CD4-positive, alpha-beta T cell treated with Interleukin-12 subunit alpha and Interleukin-12 subunit beta, for 1 hour (primary cell): ENCODE data around the gene C1QL3.

Source experiments
- DNase-seq: peaks from one replicate; pipeline ENCODE4 v3.0.0-alpha.2; 2020

The C1QL3 gene

DNA sequence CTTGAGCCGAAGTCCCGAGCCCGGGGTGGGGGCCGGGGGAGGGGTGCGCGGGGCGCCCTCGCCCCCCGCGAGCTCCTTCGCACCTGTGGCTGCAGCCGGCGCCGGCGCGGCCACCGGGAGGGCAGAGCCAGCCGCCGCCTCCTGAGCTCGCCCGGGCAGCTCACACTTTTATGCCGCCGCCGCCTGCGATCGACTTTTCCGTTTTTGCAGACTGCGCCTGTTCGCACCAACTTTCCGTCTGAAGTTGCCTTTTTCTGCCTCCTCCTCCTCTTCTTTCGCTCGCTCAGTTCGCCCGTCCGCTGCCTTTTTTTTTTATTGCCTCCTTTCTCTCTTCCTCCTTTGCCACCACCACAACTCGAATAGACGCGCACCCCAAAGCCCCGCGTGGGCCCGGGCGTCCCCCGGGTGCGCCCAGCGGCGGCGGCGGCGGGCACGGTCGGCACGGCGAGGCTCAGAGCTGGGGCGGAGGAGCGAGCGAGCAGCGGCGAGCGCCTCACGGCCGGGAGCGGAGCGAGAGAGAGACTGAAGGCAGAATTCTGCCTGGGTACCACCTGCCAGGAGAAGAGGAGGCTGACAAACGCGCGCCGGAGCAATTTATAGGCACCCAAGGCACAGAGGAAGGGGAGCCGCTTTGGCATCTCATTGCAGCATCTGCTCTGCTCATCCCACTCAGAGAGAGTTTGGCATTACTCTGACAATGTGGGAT, at the start of gene C1QL3:
Gene C1QL3, minus strand, starts transcription at position 569 of the 706 bp plus-strand sequence. CDS start 814 bp downstream, outside the sequence.
- peak; percentile 2 for DNase-seq

DNA sequence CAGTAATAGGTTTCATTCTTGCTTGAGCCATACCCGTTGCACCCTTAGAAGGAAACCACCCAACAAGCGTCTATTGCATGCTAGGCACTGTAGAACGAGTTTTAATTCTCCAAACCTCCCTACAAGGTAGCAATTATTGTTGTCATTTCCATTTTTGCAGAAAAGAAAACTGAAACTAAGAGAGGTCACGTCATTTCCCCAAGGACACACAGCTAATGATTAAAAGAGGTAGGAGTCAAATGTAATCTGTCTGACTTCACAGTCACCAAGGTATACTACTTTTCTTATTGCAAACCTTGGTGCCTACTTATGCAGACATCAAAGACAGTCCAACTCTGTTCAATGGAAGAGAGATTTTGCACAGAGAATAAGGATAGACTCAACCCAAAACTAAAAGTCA, 49.1 kb upstream of the C1QL3 start:
- DNase-seq = no peak

DNA sequence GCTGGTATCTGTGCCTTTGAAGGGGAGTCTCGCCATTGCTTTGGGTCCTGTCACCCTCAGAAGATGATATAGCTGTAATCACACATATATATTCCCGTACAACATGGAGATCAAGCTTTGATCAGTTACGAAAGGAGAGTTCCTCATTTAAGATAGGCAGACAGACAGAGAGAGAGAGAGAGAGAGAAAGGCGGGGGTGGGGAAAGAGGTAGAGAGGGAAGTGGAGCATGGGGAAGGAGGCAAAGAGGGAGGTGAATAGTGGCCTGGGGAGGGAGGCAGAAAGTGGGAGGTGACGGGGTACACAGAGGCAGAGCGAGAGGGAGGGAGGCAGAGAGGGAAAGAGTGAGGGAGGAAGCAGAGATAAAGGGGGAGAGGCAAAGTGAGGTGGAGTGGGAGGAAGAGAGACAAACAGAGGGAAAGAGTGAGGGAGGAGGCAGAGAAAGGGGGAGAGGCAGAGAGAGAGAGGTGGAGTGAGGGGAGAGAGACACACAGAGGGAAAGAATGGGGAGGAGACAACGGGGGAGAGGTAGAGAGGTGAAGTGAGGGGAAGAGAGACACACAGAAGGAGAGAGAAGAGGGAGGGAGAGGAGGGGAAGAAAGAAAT, 44.6 kb upstream of the C1QL3 start:
- no peak for DNase-seq

DNA sequence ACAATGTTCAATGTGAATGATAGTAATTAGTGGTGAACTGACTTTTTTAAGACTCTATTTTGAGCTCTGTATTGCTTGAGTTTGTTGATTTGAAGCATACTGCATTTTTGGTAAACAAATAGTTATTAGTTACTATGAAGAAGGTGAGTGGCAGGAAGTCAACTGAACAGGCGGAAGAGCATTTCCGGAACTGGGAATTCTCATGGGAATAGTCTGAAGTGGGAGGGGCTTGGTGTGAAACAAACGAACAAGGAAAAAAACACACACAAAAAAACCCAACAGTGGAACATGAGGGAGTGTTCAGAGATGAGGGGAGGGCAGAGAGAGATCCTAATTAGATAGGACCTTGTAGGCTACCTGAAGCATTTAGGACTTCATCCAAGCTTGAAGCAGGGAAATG, 43.9 kb upstream of the C1QL3 start:
- no peak for DNase-seq

DNA sequence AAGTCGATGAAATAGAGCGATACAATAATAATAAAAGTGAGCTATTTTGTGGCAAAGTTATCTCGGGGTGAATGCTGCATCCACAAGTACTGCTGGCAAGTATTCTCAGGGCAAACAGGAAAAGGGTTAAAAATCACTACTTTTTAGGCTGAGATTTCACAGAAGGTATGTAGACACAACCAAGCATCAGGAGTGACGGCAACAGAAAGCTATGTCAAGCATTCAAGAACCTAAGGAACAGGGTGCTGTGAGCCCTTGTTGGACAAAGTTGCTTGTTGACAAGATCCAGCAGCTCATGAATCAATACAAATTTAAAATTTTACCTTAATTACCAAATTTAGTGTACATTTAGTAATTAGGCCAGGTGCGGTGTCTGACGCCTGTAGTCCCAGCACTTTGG, 41.2 kb upstream of the C1QL3 start:
- no peak for DNase-seq

DNA sequence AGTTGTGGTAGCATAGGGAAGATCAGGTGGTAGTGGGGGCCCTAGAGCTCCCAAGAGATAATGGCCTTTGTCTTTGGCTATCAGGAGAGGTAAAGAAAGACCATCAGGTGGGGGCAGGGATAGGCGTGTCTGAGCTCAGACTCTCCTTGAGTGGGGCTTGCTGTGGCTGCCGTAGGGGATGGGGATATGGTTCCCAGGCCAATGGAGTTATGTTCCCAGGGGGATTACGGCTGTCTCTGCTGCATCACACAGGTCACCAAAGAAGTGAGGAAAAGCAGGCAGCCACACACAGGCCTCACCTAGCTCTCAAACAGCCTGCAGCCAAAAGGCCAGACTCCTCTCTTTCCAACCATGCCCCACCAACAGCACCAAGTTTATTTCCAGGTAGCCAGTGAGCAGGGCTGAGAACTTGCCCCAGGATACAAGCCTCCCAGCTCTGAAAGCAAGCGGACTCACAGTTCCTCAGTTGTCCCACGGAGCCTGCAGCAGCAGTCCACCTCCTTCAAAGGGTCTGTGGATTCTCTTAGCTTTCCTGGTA, 37.6 kb upstream of the C1QL3 start:
- no peak for DNase-seq

DNA sequence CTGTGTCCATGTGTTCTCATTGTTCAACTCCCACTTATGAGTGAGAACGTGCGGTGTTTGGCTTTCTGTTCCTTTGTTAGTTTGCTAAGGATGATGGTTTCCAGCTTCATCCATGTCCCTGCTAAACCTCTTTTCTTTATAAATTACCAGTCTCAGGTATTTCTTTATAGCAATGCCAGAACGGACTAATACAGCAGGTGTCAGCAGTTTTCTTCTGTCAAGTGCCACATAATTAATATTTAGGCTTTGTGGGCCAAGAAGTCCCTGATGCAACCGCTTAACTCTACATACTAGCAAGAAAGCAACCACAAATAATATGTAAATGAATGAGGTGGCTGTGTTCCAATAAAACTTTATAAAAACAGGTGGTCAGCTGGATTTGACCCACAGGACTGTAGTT, 26.3 kb upstream of the C1QL3 start:
- no peak for DNase-seq

DNA sequence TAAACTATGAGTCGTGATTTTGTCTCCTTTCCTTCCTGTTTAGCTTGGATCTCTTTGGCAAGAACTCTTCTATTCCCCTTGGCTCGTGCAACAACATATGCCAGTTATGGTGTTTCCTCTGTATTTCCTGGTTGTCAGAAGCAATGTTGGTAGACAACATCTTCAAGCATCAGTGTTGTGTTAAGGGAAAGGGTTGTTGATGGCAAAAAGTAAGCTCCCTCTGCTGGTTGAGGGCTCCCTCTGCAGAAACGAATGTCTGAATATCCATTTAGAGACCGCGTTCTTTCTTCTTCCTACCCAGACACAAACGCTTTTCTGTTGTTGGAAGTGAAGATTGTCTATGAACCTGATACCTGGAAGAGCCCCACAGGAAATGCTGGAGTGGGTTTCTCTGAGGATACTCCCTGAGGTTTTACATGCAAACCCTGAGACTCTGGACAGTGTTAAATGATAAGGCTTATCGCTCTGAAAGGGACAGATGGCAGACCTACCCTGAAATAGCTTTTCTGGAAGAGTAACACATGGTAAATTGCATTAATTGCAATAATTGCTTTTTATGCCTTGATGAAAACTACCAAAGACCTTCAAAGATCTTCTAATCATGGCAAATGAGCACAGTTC, 23.5 kb upstream of the C1QL3 start:
- peak; percentile 15 for DNase-seq

DNA sequence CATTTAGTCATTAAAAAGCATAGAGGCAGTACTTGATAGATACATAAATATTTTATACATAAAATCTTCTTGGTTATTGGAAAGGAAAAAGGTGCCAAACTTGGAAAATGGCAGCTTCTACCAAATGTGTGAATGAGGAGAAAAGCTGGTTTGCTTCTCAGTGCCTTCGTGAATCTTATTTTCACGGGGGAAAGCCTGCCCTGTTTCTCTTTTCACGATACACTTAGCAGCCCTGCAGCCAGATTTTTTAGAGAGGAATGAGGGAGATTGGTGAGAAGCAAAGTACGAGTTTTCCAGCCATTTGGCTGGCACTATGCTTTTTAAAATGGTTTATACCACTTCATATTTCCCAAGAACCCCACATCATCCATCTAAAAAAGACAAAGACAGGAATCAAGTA, 22.9 kb upstream of the C1QL3 start:
- no peak for DNase-seq

DNA sequence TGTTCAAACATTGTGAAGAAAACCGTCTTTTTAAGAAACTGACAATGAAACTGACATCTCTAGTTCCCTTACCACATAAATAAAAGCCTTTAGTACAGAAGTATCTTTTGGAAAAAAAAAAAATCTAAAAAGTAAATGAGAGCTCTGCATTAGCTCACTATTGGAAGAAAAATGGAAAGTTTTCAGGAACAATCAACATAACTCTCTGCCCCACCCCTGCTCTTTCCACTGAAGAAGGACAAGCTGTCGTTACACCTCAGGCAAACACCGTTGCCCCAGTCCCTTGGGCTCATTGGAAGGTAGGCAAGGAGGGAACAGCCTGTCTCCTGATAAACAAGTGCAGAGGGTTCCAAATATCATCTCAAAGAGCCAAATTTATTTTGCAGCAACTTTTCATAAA, 22.4 kb upstream of the C1QL3 start:
- DNase-seq = no peak

DNA sequence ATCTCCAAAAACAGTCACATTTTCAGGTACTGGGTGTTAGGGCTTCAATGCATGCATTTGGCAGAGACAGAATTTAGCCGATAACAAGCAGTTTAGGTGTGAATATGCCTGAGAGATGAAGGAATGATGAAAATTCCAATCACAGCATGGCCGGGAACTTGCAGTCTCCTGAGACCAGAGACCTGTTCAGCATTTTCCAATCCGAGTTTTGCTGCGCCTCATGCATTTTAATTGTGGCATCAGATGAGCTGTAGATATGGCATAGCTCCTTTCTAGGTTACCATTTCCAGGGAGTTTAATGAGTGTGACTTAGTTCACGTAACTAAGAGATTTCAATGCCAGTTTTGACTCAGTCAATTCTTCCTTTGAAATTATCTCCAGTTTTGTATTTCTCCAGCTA, 14.5 kb upstream of the C1QL3 start:
- no peak for DNase-seq

DNA sequence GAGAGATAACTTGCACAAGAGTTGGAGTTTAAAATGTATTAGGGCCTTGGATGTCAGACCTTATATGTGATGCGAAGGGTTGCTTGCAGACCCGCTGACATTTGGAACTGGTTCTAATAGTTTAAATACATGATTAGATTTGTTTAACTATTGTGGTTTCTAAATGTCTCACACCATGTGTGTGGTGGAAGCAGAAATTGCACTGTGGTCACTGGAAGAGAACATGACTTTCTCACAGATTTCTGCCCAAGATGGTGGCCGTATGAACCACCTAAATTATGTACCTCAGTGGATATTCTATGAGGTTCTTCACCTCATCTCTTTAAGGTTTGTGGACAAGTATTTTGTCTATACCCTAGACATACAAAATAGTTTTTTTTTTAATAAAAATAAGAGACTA, 8.2 kb upstream of the C1QL3 start:
- no peak for DNase-seq

DNA sequence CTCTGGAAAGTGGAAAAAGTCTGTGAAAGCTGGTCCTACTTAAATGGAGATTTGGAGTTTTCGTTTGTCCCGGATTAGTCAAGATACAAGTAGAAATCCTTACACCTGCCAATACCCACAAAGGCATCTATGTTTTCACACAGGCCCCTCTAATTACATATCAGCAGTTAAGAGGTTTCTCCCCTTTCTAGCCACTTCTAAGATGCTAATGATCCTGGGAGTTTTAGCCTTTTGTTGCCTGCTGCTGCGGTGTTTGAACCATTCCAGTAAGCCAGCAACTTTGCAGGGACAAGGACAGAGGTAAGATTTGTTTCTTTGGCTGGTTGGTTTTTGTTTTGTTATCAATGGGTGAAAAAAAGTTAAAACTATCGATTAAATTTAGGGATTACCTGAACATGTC, 5.8 kb upstream of the C1QL3 start:
- no peak for DNase-seq

DNA sequence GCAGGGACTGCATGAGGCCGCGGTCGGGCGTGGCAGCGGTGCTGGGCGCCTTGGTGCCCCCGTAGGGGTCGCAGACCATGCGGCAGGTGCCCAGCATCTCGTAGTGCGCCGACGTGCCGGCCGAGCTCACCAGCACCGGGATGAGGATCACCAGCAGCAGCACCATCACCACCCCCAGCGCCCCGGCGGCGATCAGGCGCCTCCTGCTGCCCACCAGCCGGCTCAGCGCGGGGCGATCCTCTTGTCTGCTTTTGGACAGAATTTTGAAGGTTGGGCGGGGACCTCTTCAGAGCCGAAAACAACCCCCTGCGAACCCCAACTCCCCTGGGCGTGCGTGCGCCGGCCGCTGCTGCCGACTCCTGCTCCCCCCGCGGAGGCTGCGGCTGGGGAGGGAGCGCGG, 779 bp downstream of the C1QL3 start:
- peak; percentile 10 for DNase-seq

DNA sequence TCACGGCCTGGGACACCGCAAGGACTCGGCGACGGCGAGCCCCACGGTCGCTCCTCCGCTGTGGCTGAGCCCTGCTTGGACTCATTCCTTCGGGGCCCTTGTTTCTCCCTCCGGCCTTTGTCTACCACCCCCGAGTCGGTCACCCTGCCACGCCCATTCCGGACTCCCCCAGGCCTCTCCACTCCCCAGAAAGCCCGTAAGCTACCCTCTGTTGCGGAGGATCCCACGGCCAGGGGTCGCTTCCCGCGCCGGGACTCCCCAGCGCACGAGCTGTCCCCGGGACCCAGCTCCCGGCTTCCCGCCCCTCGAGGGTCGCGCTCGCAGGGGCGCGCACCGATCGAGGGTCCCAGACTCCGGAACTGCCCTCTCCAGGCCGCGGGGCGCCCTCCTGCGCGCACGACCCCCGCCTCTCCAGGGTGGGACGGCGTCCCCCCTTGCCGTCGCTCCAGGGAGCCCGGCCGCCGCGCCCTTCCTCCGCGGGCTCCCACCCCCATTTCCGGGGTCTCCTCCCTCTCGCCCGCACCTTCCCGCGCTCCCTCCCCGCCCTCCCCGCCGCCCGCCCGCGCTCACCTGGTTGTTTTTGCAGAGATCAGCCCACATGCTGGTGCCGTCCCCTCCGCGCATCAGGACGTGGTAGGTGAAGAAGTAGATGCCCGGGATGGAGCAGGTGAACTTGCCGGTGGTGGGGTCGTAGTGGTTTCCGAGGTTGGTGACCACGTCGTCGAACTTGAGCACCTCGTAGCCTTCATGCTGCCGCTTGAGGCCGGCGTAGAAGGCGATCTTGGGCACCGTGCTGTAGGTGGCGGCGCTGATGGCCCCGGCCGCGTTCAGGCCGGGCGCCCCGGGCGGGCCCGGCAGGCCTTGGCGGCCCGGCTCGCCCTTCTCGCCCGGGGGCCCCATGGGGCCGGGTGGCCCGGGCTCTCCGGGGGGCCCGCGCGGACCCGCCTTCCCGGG, 1.5 kb downstream of the C1QL3 start:
- DNase-seq = no peak

DNA sequence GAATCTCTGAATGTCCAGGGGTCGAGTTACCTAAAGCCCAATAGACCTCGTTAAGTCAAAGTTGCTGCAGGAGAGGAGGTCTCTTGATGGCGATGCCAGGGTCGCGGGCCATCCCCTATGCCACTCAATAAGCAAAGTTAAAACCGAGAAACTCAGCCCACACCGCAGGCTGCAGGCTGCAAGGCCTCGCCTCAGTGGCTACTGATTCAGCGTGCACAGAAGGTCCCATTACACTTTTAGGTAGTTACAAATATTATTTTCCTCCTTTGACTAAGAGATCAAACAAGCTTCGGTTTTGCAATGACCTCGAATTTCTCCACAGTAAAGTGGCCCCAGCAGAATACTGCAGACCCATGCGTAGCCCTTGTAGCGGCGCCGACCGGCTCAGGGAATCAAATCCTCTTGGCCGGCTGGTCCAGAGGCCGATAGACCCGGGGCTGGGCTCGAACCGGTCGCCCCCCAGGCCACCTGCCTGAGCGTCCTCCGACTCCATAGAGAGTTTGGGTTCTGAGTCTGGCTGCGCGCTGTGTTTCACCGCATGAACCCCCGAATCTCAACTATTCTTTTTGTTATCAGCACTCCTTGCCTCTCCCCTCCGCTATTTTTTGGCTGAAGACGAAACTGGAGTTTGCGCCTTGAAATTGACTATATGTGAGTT, 2.3 kb downstream of the C1QL3 start:
- no peak for DNase-seq

DNA sequence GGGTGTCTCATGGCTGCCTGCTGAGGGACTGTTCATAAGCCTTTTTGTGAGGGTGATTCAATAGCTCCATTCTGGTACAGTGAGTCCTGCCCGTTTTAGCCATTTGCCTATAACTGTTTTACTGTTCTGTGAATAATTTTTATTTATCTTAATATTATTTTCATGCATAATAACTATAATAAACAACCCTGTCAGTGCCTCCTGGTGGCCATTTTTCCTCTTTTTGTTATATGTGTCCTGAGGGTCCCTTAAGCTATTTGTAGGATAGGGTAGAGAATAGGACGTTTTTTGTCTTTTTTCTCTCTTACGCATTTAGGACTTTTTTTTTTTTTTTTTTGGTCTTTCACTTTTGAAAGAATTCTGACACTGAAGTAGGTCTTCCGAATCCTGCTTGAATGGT, 2.9 kb downstream of the C1QL3 start:
- no peak for DNase-seq

DNA sequence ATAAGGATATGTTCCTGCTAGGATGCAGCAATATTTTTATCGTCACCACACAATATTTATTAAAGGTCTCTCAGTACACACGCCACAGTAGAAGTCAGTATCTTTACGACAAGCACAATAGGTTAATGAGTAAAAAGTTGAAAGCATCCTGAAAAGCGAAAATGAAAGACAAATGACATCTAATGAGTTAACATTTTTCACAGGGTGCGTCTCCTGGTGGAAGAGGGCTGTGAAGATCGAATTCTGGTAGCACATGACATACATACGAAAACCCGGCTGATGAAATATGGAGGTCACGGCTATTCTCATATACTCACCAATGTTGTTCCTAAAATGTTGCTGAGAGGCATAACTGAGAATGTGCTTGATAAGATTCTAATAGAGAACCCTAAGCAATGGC, 10.8 kb downstream of the C1QL3 start:
- DNase-seq = no peak

DNA sequence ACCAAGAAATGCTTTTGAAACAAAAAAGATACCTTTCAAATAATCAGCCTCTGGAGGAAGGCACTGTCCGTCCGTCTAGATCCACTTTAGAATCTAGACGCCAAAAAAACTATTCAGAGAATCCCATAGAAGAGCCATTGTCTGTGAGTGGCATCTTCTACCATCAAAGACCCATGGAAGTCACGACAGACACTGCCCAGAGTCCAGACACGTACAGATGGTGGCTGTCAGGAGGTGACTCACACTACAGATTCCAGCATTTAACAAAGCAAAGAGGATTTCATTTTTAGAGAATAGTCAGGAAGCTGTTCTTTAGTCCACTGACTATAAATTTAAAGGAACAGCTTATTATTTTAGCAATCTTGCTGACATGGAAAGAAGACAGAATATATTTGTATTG, 11.7 kb downstream of the C1QL3 start:
- DNase-seq = no peak

DNA sequence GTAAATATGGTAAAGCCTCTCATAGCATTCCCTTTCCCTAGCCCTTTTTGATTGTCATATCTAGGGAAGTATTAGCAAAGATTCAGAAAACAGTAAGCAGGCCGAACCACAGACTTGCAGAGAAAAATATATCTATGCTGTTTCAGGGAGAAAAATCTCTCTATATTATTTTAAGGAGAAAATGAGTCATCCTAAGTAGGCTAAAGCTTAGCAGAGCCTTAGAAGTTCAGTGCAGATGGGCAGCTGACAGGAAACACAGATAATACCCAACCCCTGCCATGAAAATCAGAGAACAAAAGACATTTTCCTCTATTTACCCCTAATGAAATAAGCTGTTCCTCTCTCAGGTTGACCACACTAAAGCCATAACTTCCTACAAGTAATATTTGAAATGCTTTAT, 16.5 kb downstream of the C1QL3 start:
- no peak for DNase-seq

DNA sequence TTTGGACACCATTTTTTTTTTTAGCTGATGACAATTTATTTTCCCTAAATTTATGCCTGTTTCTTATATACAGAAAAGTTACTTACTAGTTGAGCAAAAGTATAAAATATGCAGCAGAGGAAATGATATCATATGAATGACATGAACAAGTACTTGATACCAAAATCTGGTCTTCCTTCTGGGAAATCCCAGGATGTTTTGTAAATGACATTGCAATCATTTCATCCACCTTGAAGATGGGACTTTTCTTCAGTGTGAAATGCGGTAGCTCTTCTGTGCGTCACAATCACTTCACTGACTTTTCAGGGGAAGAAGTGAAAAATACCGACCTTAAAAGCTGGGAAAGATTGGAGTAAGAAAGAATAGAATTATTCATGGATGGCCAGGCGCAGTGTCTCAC, 23.8 kb downstream of the C1QL3 start:
- DNase-seq = no peak

DNA sequence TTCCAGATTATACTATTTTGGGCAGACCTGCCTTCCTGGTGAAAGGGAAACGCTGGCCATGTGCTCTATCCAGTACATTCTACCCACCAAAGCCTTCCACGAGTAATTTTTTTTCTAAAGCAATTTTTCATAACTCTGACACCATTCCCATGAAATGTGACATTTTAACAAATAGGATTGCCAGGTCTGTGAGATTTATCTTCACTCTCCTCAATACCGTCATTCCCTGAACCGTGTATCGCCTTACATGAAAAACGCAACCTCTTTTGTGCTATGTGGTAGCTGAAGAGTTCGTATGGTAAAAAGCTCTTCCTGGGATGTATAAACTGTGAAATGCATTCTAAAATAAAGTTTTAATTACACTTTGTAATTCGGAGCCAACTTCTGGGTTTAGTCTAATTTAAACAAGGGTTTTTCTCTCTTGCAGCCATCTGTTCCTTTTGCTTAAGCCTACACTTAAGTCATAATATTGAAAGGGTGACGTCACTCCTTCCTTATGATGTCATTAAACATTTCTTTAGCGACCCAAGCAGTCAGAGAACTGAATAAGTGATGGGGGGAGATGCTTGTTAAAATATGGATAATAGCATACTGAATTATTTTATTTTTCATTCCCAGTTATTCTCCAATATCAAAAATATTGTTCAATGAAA, 27.7 kb downstream of the C1QL3 start:
- no peak for DNase-seq
